PFSK-1 (cell line): ENCODE measurements around the gene HNRNPH1. TPM values are rescaled to one million over a fixed set of nuclear protein-coding genes. Genes with fewer than 3 reads are reported as not detected.

Source experiments
- FOXP2 ChIP-seq: optimal IDR thresholded peaks from 2 replicates; pipeline ENCODE3; 2011; ENCODE audit warnings: borderline replicate concordance, control low read depth, inconsistent platforms; ENCODE audit not compliant: insufficient read depth; ENCODE audit errors: extremely low read length, extremely low read depth
- POLR2AphosphoS5 ChIP-seq: IDR thresholded peaks from 2 replicates; pipeline ENCODE4 v1.6.1; 2012; ENCODE audit warnings: low read depth, mild to moderate bottlenecking, control low read depth, low read length, moderate library complexity
- REST ChIP-seq, 2 experiments: IDR thresholded peaks; 2 replicates each; pipeline versions ENCODE4 v1.6.1 to v1.8.0; 2011 to 2012; ENCODE audit warnings: low read depth in 2 of 2, low read length in 2 of 2, control low read depth in 1 of 2, inconsistent platforms in 1 of 2, mild to moderate bottlenecking in 1 of 2, moderate library complexity in 1 of 2; ENCODE audit not compliant: insufficient read depth in 1 of 2
- SIN3A ChIP-seq: IDR thresholded peaks from 2 replicates; pipeline ENCODE4 v1.6.1; 2012; ENCODE audit warnings: mild to moderate bottlenecking, low read length, moderate library complexity, borderline replicate concordance; ENCODE audit not compliant: insufficient read depth
- TAF1 ChIP-seq: IDR thresholded peaks from 2 replicates; pipeline ENCODE4 v1.6.1; 2012; ENCODE audit warnings: low read length, control low read depth, borderline replicate concordance; ENCODE audit not compliant: insufficient read depth
- polyA plus RNA-seq: library from polyadenylated mRNA; unstranded; fragments of >200 nt; gene quantifications from one replicate; pipeline ENCODE4 v1.2.1, GENCODE V29; 2012; ENCODE audit warnings: low read depth, missing spikeins; ENCODE audit not compliant: insufficient read length

Gene HNRNPH1, protein sequence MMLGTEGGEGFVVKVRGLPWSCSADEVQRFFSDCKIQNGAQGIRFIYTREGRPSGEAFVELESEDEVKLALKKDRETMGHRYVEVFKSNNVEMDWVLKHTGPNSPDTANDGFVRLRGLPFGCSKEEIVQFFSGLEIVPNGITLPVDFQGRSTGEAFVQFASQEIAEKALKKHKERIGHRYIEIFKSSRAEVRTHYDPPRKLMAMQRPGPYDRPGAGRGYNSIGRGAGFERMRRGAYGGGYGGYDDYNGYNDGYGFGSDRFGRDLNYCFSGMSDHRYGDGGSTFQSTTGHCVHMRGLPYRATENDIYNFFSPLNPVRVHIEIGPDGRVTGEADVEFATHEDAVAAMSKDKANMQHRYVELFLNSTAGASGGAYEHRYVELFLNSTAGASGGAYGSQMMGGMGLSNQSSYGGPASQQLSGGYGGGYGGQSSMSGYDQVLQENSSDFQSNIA
- polyA plus RNA-seq, result 649 TPM

DNA sequence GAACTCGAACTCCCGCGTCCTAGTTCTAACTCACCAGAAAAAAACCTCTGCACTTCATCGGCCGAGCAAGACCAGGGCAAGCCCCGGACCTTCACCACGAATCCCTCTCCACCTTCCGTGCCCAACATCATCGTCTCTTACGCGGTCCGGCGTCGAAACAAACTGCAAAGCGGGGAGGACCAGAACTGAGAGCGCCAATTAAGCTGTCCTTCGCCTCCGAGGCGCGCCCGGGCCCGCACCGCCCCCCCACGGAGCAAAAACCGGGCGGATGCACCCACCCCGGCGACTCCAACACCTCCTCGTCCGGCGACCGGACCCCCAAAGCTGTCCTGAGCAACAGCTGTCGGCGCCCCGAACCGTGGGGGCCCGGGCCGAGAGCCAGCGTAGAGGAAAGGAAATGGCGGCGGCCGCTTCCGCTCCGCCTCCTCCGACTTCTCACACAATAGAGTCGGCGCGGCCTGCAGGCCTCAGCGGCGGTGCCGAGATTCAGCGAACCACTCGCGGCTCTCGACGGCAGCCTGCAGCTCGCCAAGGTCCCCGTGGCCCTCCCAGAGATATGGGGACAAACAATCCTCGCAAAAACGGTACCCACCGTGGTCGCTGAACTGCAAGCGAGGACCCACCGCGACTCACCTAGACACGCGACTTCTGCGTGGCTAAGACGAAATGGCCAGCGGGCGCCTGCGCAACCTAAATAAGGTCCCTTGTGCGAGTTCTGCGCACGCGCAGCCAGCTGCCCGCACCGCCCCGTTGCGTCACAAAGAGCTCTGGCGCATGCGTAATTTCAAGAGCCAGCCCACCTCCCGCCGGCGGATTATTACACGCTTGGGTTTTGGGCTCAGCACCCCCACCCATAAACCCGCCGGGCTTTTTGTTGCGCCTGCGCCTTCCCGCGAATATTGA lies at the start of gene HNRNPH1:
TSS of gene HNRNPH1 (minus strand) at position 669 of the 903 bp plus-strand sequence. CDS start at position 131, 538 bp downstream.
- TF ChIP-seq POLR2AphosphoS5, result peak; percentile 99
- no peak for TF ChIP-seq FOXP2
- peak; percentile 30 to 47; a peak in 2 of 4 replicates for TF ChIP-seq REST (IDR thresholded peaks at IDR 0.05; ENCODE audit: insufficient read depth in 1 of 2, low read depth in 2 of 2, low read length in 2 of 2)
- TF ChIP-seq TAF1, result peak; percentile 92
- TF ChIP-seq SIN3A, result peak; percentile 88; the same call in 1 of the 2 replicates

DNA sequence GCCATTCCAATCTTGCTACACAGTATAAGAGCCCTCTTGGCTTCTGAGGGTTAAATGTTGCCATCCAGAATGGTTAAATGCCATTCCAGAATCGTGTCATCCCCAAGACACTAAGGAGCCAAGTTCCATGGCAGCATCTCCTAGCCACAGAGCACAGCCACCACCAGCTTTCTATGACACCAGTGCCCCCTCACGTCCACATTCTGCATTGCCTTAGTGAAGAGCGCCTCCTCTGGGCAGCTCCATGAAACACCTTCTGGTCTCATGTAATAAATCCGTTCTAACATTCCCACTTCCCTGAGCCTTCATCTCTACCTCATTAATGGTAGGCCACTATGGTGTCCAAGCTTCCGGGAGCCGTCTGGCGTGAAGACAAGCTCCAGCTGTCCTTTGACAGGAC lies 44.9 kb upstream of the HNRNPH1 start:
- no peak for TF ChIP-seq POLR2AphosphoS5
- no peak for TF ChIP-seq SIN3A
- no peak for TF ChIP-seq FOXP2
- TF ChIP-seq TAF1, result no peak
- no peak for TF ChIP-seq REST (IDR thresholded peaks at IDR 0.05; ENCODE audit: insufficient read depth in 1 of 2, low read depth in 2 of 2, low read length in 2 of 2)

GRCh38 chr5:179648410-179648809 lies 24.9 kb upstream of the HNRNPH1 start:
- TF ChIP-seq SIN3A (no peak), REST (IDR thresholded peaks at IDR 0.05; ENCODE audit: insufficient read depth in 1 of 2, low read depth in 2 of 2, low read length in 2 of 2) (no peak), FOXP2 (no peak), TAF1 (no peak), POLR2AphosphoS5 (no peak)

- TF ChIP-seq FOXP2, result no peak
- no peak for TF ChIP-seq REST (IDR thresholded peaks at IDR 0.05; ENCODE audit: insufficient read depth in 1 of 2, low read depth in 2 of 2, low read length in 2 of 2)
- no peak for TF ChIP-seq TAF1
- TF ChIP-seq SIN3A, result no peak
- TF ChIP-seq POLR2AphosphoS5, result no peak
Observed at GRCh38 chr5:179624841-179625271, 1.4 kb upstream of the HNRNPH1 start.
